ENCODE data around the gene HDAC9.

HDAC9 gene

GRCh38 chr7:18458830-18459229 is 36.7 kb upstream of the HDAC9 start:
- DNase-seq (ENCODE audit: extremely low read depth, insufficient read length), result no peak
- Histone ChIP-seq H3K36me3 (ENCODE audit: control insufficient read depth, insufficient read depth, low read length) (no peaks in the 10 kb centered on the region), H3K4me3 (replicated peaks; ENCODE audit: low read depth, low read length) (no peak overlapping the region), H3K27me3 (replicated peaks; ENCODE audit: control insufficient read depth, insufficient read depth, low read length) (no peaks in the 10 kb centered on the region)
- TF ChIP-seq CTCF (IDR thresholded peaks at IDR 0.05; ENCODE audit: insufficient read depth, low read length, poor library complexity, severe bottlenecking), result no peak

GRCh38 chr7:18459484-18460245 is 35.9 kb upstream of the HDAC9 start:
- Histone ChIP-seq H3K27me3 (replicated peaks; ENCODE audit: control insufficient read depth, insufficient read depth, low read length) (no peaks in the 10 kb centered on the region), H3K36me3 (ENCODE audit: control insufficient read depth, insufficient read depth, low read length) (no peaks in the 10 kb centered on the region), H3K4me3 (replicated peaks; ENCODE audit: low read depth, low read length) (no peak overlapping the region)
- DNase-seq (ENCODE audit: extremely low read depth, insufficient read length), result no peak
- TF ChIP-seq CTCF (IDR thresholded peaks at IDR 0.05; ENCODE audit: insufficient read depth, low read length, poor library complexity, severe bottlenecking), result no peak

GRCh38 chr7:18461785-18462467 is 33.6 kb upstream of the HDAC9 start:
- TF ChIP-seq CTCF (IDR thresholded peaks at IDR 0.05; ENCODE audit: insufficient read depth, low read length, poor library complexity, severe bottlenecking), result no peak

GRCh38 chr7:18464830-18465229 is 30.7 kb upstream of the HDAC9 start:
- Histone ChIP-seq H3K4me3 (replicated peaks; ENCODE audit: low read depth, low read length) (no peak overlapping the region), H3K27me3 (replicated peaks; ENCODE audit: control insufficient read depth, insufficient read depth, low read length) (no peaks in the 10 kb centered on the region), H3K36me3 (ENCODE audit: control insufficient read depth, insufficient read depth, low read length) (no peaks in the 10 kb centered on the region)
- TF ChIP-seq CTCF (IDR thresholded peaks at IDR 0.05; ENCODE audit: insufficient read depth, low read length, poor library complexity, severe bottlenecking), result no peak
- DNase-seq (ENCODE audit: extremely low read depth, insufficient read length), result no peak

More at GRCh38 chr7:18461785-18462467, 33.6 kb upstream of the HDAC9 start:
- DNase-seq (ENCODE audit: extremely low read depth, insufficient read length), result peak; percentile 9
- H3K4me3 ChIP-seq (replicated peaks; ENCODE audit: low read depth, low read length), result no peak overlapping the region
- no peaks in the 10 kb centered on the region for H3K36me3 ChIP-seq (ENCODE audit: control insufficient read depth, insufficient read depth, low read length)
- no peaks in the 10 kb centered on the region for H3K27me3 ChIP-seq (replicated peaks; ENCODE audit: control insufficient read depth, insufficient read depth, low read length)

DNA sequence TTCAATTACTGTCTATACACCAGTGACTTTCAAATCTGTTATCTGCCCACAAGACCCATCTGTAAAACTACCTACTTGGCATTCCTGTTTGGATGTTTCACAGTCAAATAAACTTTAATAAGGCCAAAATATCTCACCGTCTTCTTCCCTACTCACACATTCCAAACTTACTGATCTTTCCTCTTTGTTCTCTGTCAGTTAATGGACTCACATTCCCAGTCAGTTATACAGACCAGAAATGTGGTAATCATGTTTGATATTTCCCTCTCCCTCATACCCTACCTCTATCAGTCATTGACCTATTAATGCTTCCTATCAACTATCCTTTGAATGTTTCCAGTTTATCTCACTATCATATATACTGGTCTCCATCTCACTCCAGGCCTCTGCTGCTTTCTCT is 28.5 kb upstream of the HDAC9 start:
- no peaks in the 10 kb centered on the region for H3K36me3 ChIP-seq (ENCODE audit: control insufficient read depth, insufficient read depth, low read length)
- TF ChIP-seq CTCF (IDR thresholded peaks at IDR 0.05; ENCODE audit: insufficient read depth, low read length, poor library complexity, severe bottlenecking), result no peak
- no peak overlapping the region for H3K4me3 ChIP-seq (replicated peaks; ENCODE audit: low read depth, low read length)
- H3K27me3 ChIP-seq (replicated peaks; ENCODE audit: control insufficient read depth, insufficient read depth, low read length), result no peaks in the 10 kb centered on the region
- DNase-seq (ENCODE audit: extremely low read depth, insufficient read length), result no peak
